ENCODE results near the gene PTPRG. TPM values are rescaled to one million over a fixed set of nuclear protein-coding genes. Genes with fewer than 3 reads are reported as not detected.

PTPRG gene
- total RNA-seq, 4 donors from 2014 or later: 33.5 to 56.6 (median 46.9) TPM

GRCh38 chr3:62159056-62159708 is 597.8 kb downstream of the PTPRG start:
- H3K27ac ChIP-seq: peak overlapping the region; percentile 11 to 67 (median 54)
- no peaks in the 10 kb centered on the region for H3K27me3 ChIP-seq
- no peak for TF ChIP-seq CTCF (IDR thresholded peaks at IDR 0.05)
- TF ChIP-seq POLR2A (IDR thresholded peaks at IDR 0.05): no peak
- peaks cover 0 to 4% (median 0%) of the 10 kb centered on the region in 4 donors for H3K4me1 ChIP-seq
- H3K9me3 ChIP-seq: no peaks in the 10 kb centered on the region
- H3K4me3 ChIP-seq: no peak overlapping the region
- no peak for DNase-seq
- H3K36me3 ChIP-seq: no peaks in the 10 kb centered on the region

GRCh38 chr3:62159709-62160092 is 598.3 kb downstream of the PTPRG start:
- Histone ChIP-seq H3K36me3 (no peaks in the 10 kb centered on the region), H3K4me3 (no peak overlapping the region), H3K4me1 (peaks cover 0 to 4% (median 0%) of the 10 kb centered on the region in 4 donors), H3K27ac (peak overlapping the region; percentile 19 to 67 (median 54)), H3K9me3 (no peaks in the 10 kb centered on the region), H3K27me3 (no peaks in the 10 kb centered on the region)
- TF ChIP-seq CTCF (IDR thresholded peaks at IDR 0.05) (no peak), POLR2A (IDR thresholded peaks at IDR 0.05) (no peak)
- peak in 1 of 3 donors; percentile 62 for DNase-seq

GRCh38 chr3:62161371-62161770 is 600.0 kb downstream of the PTPRG start:
- H3K27me3 ChIP-seq: no peaks in the 10 kb centered on the region
- no peak overlapping the region for H3K27ac ChIP-seq
- no peak for DNase-seq

GRCh38 chr3:62164196-62164595 is 602.8 kb downstream of the PTPRG start:
- TF ChIP-seq POLR2A (IDR thresholded peaks at IDR 0.05) (no peak), CTCF (IDR thresholded peaks at IDR 0.05) (no peak)
- H3K9me3 ChIP-seq: no peaks in the 10 kb centered on the region
- H3K4me1 ChIP-seq: peaks cover 0 to 1% (median 0%) of the 10 kb centered on the region in 4 donors
- H3K27ac ChIP-seq: peak overlapping the region in 1 of 4 donors; percentile 8
- no peaks in the 10 kb centered on the region for H3K36me3 ChIP-seq
- no peak overlapping the region for H3K4me3 ChIP-seq
- no peaks in the 10 kb centered on the region for H3K27me3 ChIP-seq
- DNase-seq: no peak

More at GRCh38 chr3:62161371-62161770, 600.0 kb downstream of the PTPRG start:
- no peaks in the 10 kb centered on the region for H3K9me3 ChIP-seq
- peaks cover 0 to 4% (median 0%) of the 10 kb centered on the region in 4 donors for H3K4me1 ChIP-seq
- TF ChIP-seq POLR2A (IDR thresholded peaks at IDR 0.05) (no peak), CTCF (IDR thresholded peaks at IDR 0.05) (no peak)
- H3K36me3 ChIP-seq: no peaks in the 10 kb centered on the region
- no peak overlapping the region for H3K4me3 ChIP-seq

- no peaks in the 10 kb centered on the region for H3K4me1 ChIP-seq
- H3K36me3 ChIP-seq: no peaks in the 10 kb centered on the region
Measured at GRCh38 chr3:62164746-62165145, 603.4 kb downstream of the PTPRG start.

More at GRCh38 chr3:62164746-62165145, 603.4 kb downstream of the PTPRG start:
- TF ChIP-seq POLR2A (IDR thresholded peaks at IDR 0.05) (no peak), CTCF (IDR thresholded peaks at IDR 0.05) (no peak)
- H3K27ac ChIP-seq: no peak overlapping the region
- DNase-seq: no peak
- H3K4me3 ChIP-seq: no peak overlapping the region
- no peaks in the 10 kb centered on the region for H3K9me3 ChIP-seq
- no peaks in the 10 kb centered on the region for H3K27me3 ChIP-seq
